Measurements from ENCODE around the gene USH2A.

DNA sequence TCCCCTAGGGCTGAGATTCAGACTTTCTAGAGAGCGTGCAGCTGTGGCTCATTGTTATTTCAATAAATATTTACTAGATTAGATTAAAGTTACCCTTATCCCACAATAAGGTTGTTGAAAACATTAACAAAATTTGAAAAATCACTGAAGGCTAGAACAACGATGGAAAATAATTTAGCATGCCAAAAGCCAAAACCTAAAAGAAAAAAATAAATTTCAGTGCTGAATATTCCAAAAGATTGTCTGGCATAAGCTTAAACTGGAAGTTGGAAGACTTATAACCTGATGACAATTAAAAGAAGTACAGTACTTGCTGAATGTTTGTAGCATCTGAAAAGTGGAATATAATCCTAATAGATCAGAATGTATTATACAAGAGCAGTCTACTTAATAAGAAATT is 221.3 kb downstream of the USH2A start:
- TF ChIP-seq POLR2A (IDR thresholded peaks at IDR 0.05; ENCODE audit: low read length), result no peak
- TF ChIP-seq GATA1 (IDR thresholded peaks at IDR 0.05; ENCODE audit: low read depth, low read length), result no peak
